HEK293 (cell line): ENCODE measurements around the gene AXIN1.

Experiments used
- CTCF ChIA-PET: fragments of 350-600 bp; formaldehyde crosslinking; extraction: SDS; loops from one replicate; lab custom pipeline; 2021; ENCODE audit warnings: antibody characterized with exemption; lab: Yijun Ruan, JAX
- POLR2A ChIA-PET: fragments of 300-600 bp; formaldehyde crosslinking; extraction: SDS; loops from one replicate; lab custom pipeline; 2020; ENCODE audit warnings: antibody characterized with exemption, inconsistent platforms; lab: Yijun Ruan, JAX
- H3K27ac ChIP-seq: fragments of 200-500 bp; sonication (Bioruptor generic); 2 replicates; pipeline ENCODE4 v1.5.1; 2014; ENCODE audit warnings: low read depth, low read length, control low read depth, inconsistent platforms; ENCODE audit errors: extremely low read depth
- H3K36me3 ChIP-seq, 2 experiments: fragments of 200-500 bp in 1 of 2; sonication (Bioruptor generic) in 1 of 2; 1 replicate in 1 of 2; 2 replicates in 1 of 2; pipeline ENCODE4 v1.5.1; 2014 to 2017; ENCODE audit warnings: inconsistent platforms in 2 of 2, low read length in 2 of 2; ENCODE audit not compliant: control insufficient read depth in 2 of 2, insufficient read depth in 1 of 2
- H3K4me1 ChIP-seq: fragments of 200-500 bp; sonication (Bioruptor generic); 2 replicates; pipeline ENCODE4 v1.5.1; 2014; ENCODE audit warnings: mild to moderate bottlenecking, low read length, inconsistent platforms; ENCODE audit not compliant: control insufficient read depth, insufficient read depth
- H3K4me3 ChIP-seq: 2 replicates; pipeline ENCODE4 v1.5.1; 2011; ENCODE audit warnings: low read depth, mild to moderate bottlenecking, control low read depth, low read length, moderate library complexity
- H3K9me3 ChIP-seq: fragments of 200-500 bp; sonication (Bioruptor generic); 2 replicates; pipeline ENCODE4 v1.5.1; 2014; ENCODE audit warnings: low read depth, low read length, inconsistent platforms; ENCODE audit not compliant: control insufficient read depth, insufficient read depth
- GLIS2 ChIP-seq: fragments of 450-650 bp; formaldehyde crosslinking; IDR thresholded peaks from 2 replicates; pipeline ENCODE4 v1.5.1; 2016; ENCODE audit warnings: missing biosample characterization, missing genetic modification characterization
- KLF8 ChIP-seq: fragments of 450-650 bp; formaldehyde crosslinking; IDR thresholded peaks from 2 replicates; pipeline ENCODE4 v1.5.1; 2016; ENCODE audit warnings: missing biosample characterization, missing genetic modification characterization
- MZF1 ChIP-seq: fragments of 450-650 bp; formaldehyde crosslinking; IDR thresholded peaks from 2 replicates; pipeline ENCODE4 v1.5.1; 2017; ENCODE audit warnings: missing biosample characterization, missing genetic modification characterization, borderline replicate concordance
- OSR2 ChIP-seq: fragments of 450-650 bp; formaldehyde crosslinking; IDR thresholded peaks from 2 replicates; pipeline ENCODE4 v1.5.1; 2016; ENCODE audit warnings: missing biosample characterization, missing genetic modification characterization
- SP7 ChIP-seq: fragments of 450-650 bp; formaldehyde crosslinking; IDR thresholded peaks from 2 replicates; pipeline ENCODE4 v1.5.1; 2016; ENCODE audit warnings: missing biosample characterization, missing genetic modification characterization
- ZBTB1 ChIP-seq: fragments of 450-650 bp; formaldehyde crosslinking; IDR thresholded peaks from 2 replicates; pipeline ENCODE4 v1.5.1; 2016; ENCODE audit warnings: missing biosample characterization, missing genetic modification characterization
- ZBTB17 ChIP-seq: fragments of 450-650 bp; formaldehyde crosslinking; IDR thresholded peaks from 2 replicates; pipeline ENCODE4 v1.5.1; 2016; ENCODE audit warnings: missing biosample characterization, missing genetic modification characterization
- ZBTB48 ChIP-seq: fragments of 450-650 bp; formaldehyde crosslinking; IDR thresholded peaks from 2 replicates; pipeline ENCODE4 v1.5.1; 2016; ENCODE audit warnings: missing biosample characterization, missing genetic modification characterization
- ZEB2 ChIP-seq: fragments of 450-650 bp; formaldehyde crosslinking; IDR thresholded peaks from 2 replicates; pipeline ENCODE4 v1.5.1; 2016; ENCODE audit warnings: missing biosample characterization, missing genetic modification characterization
- ZFP37 ChIP-seq: fragments of 450-650 bp; formaldehyde crosslinking; IDR thresholded peaks from 2 replicates; pipeline ENCODE4 v1.5.1; 2016; ENCODE audit warnings: missing biosample characterization, missing genetic modification characterization
- ZFP41 ChIP-seq: fragments of 450-650 bp; formaldehyde crosslinking; IDR thresholded peaks from 2 replicates; pipeline ENCODE4 v1.5.1; 2016; ENCODE audit warnings: missing biosample characterization, missing genetic modification characterization, borderline replicate concordance
- ZNF274 ChIP-seq, 2 experiments: fragments of 200-500 bp in 1 of 2; fragments of 450-650 bp in 1 of 2; sonication (Bioruptor generic) in 1 of 2; formaldehyde crosslinking in 1 of 2; IDR thresholded peaks; 2 replicates each; pipeline versions ENCODE4 v1.5.1 to v1.6.1; 2014 to 2016; ENCODE audit warnings: borderline replicate concordance in 1 of 2, inconsistent platforms in 1 of 2, low read length in 1 of 2, missing biosample characterization in 1 of 2, missing genetic modification characterization in 1 of 2
- ZNF394 ChIP-seq: fragments of 450-650 bp; formaldehyde crosslinking; IDR thresholded peaks from 2 replicates; pipeline ENCODE4 v1.5.1; 2016; ENCODE audit warnings: missing biosample characterization, missing genetic modification characterization, mild to moderate bottlenecking, moderate library complexity, borderline replicate concordance
- ZNF600 ChIP-seq: fragments of 450-650 bp; formaldehyde crosslinking; IDR thresholded peaks from 2 replicates; pipeline ENCODE4 v1.5.1; 2016; ENCODE audit warnings: missing biosample characterization, missing genetic modification characterization
- TF ChIP-seq, protein P1 (sequence below): fragments of 450-650 bp; formaldehyde crosslinking; IDR thresholded peaks from 2 replicates; pipeline ENCODE4 v1.5.1; 2016; ENCODE audit warnings: missing biosample characterization, missing genetic modification characterization
- TF ChIP-seq, protein P2 (sequence below): fragments of 450-650 bp; formaldehyde crosslinking; IDR thresholded peaks from 2 replicates; pipeline ENCODE4 v1.5.1; 2016; ENCODE audit warnings: missing biosample characterization, missing genetic modification characterization, low read depth
- TF ChIP-seq, protein P3 (sequence below): fragments of 450-650 bp; formaldehyde crosslinking; IDR thresholded peaks from 2 replicates; pipeline ENCODE4 v1.5.1; 2016; ENCODE audit warnings: missing biosample characterization, missing genetic modification characterization
- TF ChIP-seq, protein P4 (sequence below): fragments of 450-650 bp; formaldehyde crosslinking; IDR thresholded peaks from 2 replicates; pipeline ENCODE4 v1.5.1; 2016; ENCODE audit warnings: missing biosample characterization, missing genetic modification characterization

AXIN1 gene

DNA sequence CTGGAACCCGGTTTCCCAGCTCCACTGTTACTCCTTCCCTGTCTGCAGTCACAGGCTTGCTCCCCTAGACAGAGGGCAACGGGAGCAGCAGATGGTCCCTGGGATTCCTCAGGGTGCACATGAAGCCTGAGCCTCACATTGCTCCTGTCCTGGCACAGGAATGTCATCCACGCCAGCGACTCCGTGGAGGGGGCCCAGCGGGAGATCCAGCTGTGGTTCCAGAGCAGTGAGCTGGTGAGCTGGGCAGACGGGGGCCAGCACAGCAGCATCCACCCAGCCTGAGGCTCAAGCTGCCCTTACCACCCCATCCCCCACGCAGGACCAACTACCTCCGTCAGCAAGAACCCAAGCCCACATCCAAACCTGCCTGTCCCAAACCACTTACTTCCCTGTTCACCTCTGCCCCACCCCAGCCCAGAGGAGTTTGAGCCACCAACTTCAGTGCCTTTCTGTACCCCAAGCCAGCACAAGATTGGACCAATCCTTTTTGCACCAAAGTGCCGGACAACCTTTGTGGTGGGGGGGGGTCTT is 47.6 kb upstream of the AXIN1 start (continued):
- TF ChIP-seq ZBTB17 (tag by site-specific recombination), result peak; percentile 64
- TF ChIP-seq OSR2, result peak; percentile 68
- no peak for TF ChIP-seq ZFP41 (tag by site-specific recombination)
- TF ChIP-seq KLF8 (tag by site-specific recombination), result no peak
- no peak for TF ChIP-seq ZFP37
- 0 out of 2 replicates have a peak, but pooled peaks have one; percentile 23 for TF ChIP-seq ZEB2 (tag by site-specific recombination)
- no peak for TF ChIP-seq ZBTB1 (tag by site-specific recombination)
- TF ChIP-seq, protein P1, sequence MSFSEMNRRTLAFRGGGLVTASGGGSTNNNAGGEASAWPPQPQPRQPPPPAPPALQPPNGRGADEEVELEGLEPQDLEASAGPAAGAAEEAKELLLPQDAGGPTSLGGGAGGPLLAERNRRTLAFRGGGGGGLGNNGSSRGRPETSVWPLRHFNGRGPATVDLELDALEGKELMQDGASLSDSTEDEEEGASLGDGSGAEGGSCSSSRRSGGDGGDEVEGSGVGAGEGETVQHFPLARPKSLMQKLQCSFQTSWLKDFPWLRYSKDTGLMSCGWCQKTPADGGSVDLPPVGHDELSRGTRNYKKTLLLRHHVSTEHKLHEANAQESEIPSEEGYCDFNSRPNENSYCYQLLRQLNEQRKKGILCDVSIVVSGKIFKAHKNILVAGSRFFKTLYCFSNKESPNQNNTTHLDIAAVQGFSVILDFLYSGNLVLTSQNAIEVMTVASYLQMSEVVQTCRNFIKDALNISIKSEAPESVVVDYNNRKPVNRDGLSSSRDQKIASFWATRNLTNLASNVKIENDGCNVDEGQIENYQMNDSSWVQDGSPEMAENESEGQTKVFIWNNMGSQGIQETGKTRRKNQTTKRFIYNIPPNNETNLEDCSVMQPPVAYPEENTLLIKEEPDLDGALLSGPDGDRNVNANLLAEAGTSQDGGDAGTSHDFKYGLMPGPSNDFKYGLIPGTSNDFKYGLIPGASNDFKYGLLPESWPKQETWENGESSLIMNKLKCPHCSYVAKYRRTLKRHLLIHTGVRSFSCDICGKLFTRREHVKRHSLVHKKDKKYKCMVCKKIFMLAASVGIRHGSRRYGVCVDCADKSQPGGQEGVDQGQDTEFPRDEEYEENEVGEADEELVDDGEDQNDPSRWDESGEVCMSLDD (tag by site-specific recombination), result 0 out of 2 replicates have a peak, but pooled peaks have one; percentile 6
- TF ChIP-seq, protein P2, sequence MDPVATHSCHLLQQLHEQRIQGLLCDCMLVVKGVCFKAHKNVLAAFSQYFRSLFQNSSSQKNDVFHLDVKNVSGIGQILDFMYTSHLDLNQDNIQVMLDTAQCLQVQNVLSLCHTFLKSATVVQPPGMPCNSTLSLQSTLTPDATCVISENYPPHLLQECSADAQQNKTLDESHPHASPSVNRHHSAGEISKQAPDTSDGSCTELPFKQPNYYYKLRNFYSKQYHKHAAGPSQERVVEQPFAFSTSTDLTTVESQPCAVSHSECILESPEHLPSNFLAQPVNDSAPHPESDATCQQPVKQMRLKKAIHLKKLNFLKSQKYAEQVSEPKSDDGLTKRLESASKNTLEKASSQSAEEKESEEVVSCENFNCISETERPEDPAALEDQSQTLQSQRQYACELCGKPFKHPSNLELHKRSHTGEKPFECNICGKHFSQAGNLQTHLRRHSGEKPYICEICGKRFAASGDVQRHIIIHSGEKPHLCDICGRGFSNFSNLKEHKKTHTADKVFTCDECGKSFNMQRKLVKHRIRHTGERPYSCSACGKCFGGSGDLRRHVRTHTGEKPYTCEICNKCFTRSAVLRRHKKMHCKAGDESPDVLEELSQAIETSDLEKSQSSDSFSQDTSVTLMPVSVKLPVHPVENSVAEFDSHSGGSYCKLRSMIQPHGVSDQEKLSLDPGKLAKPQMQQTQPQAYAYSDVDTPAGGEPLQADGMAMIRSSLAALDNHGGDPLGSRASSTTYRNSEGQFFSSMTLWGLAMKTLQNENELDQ, result no peak
- no peak for TF ChIP-seq ZNF394 (tag by site-specific recombination)
- peak; percentile 92 for TF ChIP-seq ZNF600 (tag by site-specific recombination)
- TF ChIP-seq MZF1 (tag by site-specific recombination), result no peak
- peak; percentile 67; the same call in 1 of the 2 replicates for TF ChIP-seq ZBTB48 (tag by site-specific recombination)

DNA sequence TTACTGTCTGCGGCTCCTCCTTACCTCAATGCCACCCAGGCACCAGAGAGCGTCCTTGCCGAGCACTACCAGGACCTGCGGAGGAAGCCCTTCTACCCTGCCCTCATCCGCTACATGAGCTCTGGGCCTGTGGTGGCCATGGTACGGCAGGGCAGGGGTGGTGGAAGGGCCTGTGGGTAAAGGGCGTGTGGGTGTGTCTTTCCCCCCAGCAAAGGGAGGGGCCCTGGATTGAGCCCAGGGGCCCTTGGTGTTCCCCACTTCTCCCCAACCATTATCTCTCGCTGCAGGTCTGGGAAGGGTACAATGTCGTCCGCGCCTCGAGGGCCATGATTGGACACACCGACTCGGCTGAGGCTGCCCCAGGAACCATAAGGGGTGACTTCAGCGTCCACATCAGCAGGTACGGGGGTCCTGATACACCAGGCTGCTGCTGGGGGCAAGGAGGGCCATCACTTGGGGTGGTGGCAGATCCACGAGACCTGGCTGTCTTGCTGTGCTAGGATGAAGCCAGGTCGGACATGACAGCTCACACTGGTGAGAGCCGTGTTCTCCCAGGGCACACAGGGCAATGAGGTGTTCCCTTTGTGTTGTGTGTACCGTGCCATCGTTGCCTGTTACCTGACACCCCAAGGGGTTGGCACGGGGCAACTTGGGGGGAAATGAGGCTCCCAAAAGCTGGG is 47.0 kb upstream of the AXIN1 start:
- TF ChIP-seq ZNF274 (IDR thresholded peaks at IDR 0.05; ENCODE audit: low read length) (no peak), ZNF274 (tag by site-specific recombination; IDR thresholded peaks at IDR 0.05; ENCODE audit: borderline replicate concordance) (no peak), SP7 (tag by site-specific recombination) (no peak), GLIS2 (tag by site-specific recombination) (peak; percentile 16; the same call in 1 of the 2 replicates)
- TF ChIP-seq, protein P3, sequence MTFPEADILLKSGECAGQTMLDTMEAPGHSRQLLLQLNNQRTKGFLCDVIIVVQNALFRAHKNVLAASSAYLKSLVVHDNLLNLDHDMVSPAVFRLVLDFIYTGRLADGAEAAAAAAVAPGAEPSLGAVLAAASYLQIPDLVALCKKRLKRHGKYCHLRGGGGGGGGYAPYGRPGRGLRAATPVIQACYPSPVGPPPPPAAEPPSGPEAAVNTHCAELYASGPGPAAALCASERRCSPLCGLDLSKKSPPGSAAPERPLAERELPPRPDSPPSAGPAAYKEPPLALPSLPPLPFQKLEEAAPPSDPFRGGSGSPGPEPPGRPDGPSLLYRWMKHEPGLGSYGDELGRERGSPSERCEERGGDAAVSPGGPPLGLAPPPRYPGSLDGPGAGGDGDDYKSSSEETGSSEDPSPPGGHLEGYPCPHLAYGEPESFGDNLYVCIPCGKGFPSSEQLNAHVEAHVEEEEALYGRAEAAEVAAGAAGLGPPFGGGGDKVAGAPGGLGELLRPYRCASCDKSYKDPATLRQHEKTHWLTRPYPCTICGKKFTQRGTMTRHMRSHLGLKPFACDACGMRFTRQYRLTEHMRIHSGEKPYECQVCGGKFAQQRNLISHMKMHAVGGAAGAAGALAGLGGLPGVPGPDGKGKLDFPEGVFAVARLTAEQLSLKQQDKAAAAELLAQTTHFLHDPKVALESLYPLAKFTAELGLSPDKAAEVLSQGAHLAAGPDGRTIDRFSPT (tag by site-specific recombination), result 0 out of 2 replicates have a peak, but pooled peaks have one; percentile 3
- TF ChIP-seq, protein P4, sequence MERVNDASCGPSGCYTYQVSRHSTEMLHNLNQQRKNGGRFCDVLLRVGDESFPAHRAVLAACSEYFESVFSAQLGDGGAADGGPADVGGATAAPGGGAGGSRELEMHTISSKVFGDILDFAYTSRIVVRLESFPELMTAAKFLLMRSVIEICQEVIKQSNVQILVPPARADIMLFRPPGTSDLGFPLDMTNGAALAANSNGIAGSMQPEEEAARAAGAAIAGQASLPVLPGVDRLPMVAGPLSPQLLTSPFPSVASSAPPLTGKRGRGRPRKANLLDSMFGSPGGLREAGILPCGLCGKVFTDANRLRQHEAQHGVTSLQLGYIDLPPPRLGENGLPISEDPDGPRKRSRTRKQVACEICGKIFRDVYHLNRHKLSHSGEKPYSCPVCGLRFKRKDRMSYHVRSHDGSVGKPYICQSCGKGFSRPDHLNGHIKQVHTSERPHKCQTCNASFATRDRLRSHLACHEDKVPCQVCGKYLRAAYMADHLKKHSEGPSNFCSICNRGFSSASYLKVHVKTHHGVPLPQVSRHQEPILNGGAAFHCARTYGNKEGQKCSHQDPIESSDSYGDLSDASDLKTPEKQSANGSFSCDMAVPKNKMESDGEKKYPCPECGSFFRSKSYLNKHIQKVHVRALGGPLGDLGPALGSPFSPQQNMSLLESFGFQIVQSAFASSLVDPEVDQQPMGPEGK (tag by site-specific recombination), result peak; percentile 12; the same call in 1 of the 2 replicates
- ChIA-PET POLR2A (interaction anchor here (0.6 to 1.1 kb wide), 2 partner anchors 27 to 88 kb away, joined by 3 to 4 read pairs; no protein-coding TSS in a partner anchor), CTCF (interaction anchor here (0.6 to 1.3 kb wide), 3 partner anchors 8 to 60 kb away, joined by 3 to 5 read pairs (median 5); no protein-coding TSS in a partner anchor)
- Histone ChIP-seq H3K4me1 (no peaks in the 10 kb centered on the region), H3K9me3 (no peaks in the 10 kb centered on the region), H3K36me3 (peaks cover 0 to 27% of the 10 kb centered on the region in 2 experiments; a peak in 2 of 3 replicates), H3K27ac (no peak overlapping the region), H3K4me3 (no peak overlapping the region)
